ENCODE data around the gene EEF2K. TPM values are rescaled to one million over a fixed set of nuclear protein-coding genes. Genes with fewer than 3 reads are reported as not detected.
"Not testable (repeated sequence)": the region's sequence is repeated elsewhere in the genome, so short reads cannot be mapped to it uniquely, and the experiment has no call there.

Gene EEF2K
- total RNA-seq, 2 donors from 2014 or later: 26.4 to 35.2 TPM

- intact Hi-C loops (cut with DNase I, micrococcal nuclease): no loop called here
- ATAC-seq (peak; percentile 29), DNase-seq (peak; percentile 68 to 75)
These were observed 94.5 kb downstream of the EEF2K start for GRCh38 chr16:22300427-22301071.

DNA sequence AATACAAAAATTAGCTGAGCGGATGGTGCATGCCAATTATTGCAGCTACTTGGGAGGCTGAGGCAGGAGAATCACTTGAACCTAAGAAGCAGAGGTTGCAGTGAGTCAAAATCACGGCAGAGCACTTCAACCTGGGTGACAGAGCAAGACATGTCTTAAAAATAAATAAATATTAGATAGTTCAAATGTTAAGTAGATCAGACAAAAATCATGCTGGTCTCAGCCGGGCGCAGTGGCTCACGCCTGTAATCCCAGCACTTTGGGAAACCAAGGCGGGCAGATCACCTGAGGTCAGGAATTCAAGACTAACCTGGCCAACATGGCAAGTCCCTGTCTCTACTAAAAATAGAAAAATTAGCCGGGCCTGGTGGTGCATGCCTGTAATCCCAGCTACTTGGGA lies 95.3 kb downstream of the EEF2K start:
- intact Hi-C loops (cut with DNase I, micrococcal nuclease); ATAC-seq; DNase-seq: not testable (repeated sequence)

- ATAC-seq: no peak
- no peak for DNase-seq
- intact Hi-C loops (cut with DNase I, micrococcal nuclease): no loop called here
These were observed 96.8 kb downstream of the EEF2K start for GRCh38 chr16:22302776-22303363.

- ATAC-seq (no peak), DNase-seq (no peak)
- intact Hi-C loops (cut with DNase I, micrococcal nuclease): no loop called here
These were observed 98.3 kb downstream of the EEF2K start for GRCh38 chr16:22304411-22304810.

DNA sequence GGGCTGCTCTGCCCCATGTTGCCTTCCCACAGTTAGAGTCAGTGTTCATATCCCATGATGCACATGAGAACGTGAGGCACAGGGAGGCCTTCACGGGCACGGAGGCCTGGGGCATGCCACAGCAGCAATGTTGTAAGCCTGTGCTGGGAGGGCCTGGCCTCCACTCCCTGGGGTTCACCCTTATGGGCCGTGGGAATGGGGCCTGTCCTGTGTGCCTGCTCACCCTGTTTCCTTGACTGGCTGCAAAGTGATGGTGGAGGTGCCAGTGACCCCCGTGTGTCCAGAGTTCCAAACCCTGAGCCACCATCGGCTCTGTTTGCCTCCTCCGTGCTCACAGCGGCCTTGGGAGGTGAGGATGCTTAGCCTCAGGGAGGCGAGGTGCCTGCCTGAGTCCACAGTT lies 100.7 kb downstream of the EEF2K start:
- no peak for DNase-seq
- intact Hi-C loops (cut with DNase I, micrococcal nuclease): no loop called here
- ATAC-seq: no peak

GRCh38 chr16:22307838-22308237 lies 101.8 kb downstream of the EEF2K start:
- ATAC-seq: no peak
- no peak for DNase-seq
- intact Hi-C loops (cut with DNase I, micrococcal nuclease): no loop called here

- ATAC-seq (no peak), DNase-seq (no peak)
- intact Hi-C loops (cut with DNase I, micrococcal nuclease): no loop called here
These were observed 102.9 kb downstream of the EEF2K start for GRCh38 chr16:22308824-22309520.

DNA sequence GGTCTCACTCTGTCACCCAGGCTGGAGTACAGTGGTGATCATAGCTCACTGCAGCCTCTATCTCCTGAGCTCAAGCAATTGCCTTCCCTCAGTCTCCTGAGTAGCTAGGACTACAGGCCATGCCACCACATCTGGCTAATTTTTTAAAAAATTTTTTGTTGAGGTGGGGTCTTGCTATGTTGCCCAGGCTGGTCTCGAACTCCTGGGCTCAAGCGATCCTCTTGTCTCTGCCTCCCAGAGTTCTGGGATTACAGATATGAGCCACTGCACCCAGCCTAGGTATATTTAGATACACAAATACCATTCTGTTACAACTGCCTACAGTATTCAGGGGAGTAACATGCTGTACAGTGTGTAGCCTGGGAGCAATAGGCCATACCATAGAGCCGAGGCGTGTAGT lies 105.4 kb downstream of the EEF2K start:
- no peak for DNase-seq
- intact Hi-C loops (cut with DNase I, micrococcal nuclease): no loop called here
- no peak for ATAC-seq

GRCh38 chr16:22312897-22313781 lies 107.1 kb downstream of the EEF2K start:
- DNase-seq: peak in 1 of 2 donors; percentile 24
- intact Hi-C loops (cut with DNase I, micrococcal nuclease): no loop called here
- no peak for ATAC-seq

GRCh38 chr16:22313876-22314470 lies 107.9 kb downstream of the EEF2K start:
- intact Hi-C loops (cut with DNase I, micrococcal nuclease): no loop called here
- DNase-seq: peak in 1 of 2 donors; percentile 14
- ATAC-seq: no peak

DNA sequence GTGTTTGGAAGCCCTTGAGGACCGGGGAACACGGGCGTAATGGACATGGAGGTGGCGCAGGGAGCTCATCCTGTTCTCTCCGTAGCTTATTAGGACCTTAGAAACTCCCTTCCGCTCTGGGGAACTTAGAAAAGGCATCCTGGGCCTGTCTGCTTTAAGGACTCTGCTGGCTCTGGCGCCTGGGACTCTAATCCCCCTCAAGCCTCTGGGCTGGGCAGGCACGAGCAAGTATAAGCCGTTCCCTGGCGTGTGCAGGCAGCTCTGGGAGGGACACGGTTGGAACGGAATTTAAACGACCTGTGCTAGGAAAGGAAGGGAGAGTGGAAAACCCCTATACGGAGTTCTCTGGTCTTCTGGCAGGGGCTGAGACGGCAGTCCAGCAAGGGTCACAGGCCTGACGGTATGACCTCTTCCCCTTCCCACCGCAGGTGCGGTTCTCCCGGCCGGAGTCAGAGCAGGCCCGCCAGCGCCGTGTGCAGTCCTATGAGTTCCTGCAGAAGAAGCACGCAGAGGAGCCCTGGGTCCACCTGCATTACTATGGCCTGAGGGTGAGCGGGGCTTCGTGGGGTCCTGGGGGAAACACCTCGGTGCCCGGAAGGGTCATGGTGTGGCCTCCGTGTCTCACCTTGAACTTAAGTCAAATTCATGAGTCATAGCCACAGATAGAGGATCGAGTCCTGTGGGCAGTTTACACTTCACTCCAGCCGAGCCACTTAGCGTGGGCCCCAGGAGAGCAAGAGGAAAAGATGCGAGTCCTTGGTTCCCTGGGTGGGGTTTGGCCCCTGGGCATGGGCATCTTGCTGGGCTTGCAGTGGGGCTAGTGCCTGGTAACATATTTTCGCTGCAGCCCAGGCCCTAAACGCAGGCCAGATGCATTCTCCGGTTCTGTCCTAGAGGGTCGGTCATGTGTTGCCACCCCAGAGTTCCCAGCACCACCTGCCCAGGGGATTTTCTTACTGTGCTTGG lies 108.9 kb downstream of the EEF2K start:
- ATAC-seq (no peak), DNase-seq (peak in 1 of 2 donors; percentile 21)
- intact Hi-C loops (cut with DNase I, micrococcal nuclease): no loop called here

DNA sequence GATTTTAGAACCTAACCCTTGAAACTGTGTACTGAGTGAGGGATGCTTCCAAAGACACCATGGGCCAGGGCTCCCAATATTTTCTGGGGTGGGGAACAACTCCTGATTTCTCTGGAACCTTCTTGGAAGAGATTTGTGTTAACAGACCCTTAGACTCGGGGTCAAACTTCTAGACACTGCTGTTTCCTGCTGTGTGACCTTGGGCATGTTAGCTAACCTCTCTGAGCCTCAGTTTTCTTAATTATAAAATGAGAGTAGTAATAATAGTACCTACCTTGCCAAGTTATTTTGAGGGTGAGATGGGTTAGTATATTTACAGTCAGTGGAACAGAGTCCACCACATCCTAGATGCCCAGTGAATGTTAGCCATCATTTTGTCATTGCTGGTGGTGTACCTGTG lies 109.9 kb downstream of the EEF2K start:
- ATAC-seq (no peak), DNase-seq (no peak)
- intact Hi-C loops (cut with DNase I, micrococcal nuclease): no loop called here

GRCh38 chr16:22316411-22316811 lies 110.3 kb downstream of the EEF2K start:
- peak in 1 of 2 donors; percentile 21 for DNase-seq
- intact Hi-C loops (cut with DNase I, micrococcal nuclease): no loop called here
- ATAC-seq: no peak

- DNase-seq (peak in 1 of 2 donors; percentile 19), ATAC-seq (no peak)
- intact Hi-C loops (cut with DNase I, micrococcal nuclease): no loop called here
These were observed 111.0 kb downstream of the EEF2K start for GRCh38 chr16:22317001-22317530.

DNA sequence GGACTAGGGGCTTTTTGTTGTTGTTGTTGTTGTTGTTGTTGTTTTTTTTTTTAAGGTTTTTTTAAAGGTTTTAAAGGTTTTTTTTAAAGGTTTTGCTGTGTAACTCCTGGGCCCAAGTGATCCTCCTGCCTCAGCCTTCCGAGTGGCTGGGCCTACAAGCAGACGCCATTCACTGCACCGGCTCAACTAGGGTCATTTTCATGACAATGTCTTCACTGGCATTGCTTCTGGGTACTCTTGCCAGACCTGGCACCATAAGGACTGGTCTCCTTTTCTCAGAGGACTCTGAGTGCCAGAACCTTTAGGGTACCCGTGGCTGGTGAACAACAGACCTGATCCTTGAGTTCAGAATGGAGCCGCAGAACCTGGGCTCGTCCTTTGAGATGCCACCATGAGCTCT lies 111.5 kb downstream of the EEF2K start:
- ATAC-seq: no peak
- intact Hi-C loops (cut with DNase I, micrococcal nuclease): no loop called here
- DNase-seq: peak in 1 of 2 donors; percentile 9

DNA sequence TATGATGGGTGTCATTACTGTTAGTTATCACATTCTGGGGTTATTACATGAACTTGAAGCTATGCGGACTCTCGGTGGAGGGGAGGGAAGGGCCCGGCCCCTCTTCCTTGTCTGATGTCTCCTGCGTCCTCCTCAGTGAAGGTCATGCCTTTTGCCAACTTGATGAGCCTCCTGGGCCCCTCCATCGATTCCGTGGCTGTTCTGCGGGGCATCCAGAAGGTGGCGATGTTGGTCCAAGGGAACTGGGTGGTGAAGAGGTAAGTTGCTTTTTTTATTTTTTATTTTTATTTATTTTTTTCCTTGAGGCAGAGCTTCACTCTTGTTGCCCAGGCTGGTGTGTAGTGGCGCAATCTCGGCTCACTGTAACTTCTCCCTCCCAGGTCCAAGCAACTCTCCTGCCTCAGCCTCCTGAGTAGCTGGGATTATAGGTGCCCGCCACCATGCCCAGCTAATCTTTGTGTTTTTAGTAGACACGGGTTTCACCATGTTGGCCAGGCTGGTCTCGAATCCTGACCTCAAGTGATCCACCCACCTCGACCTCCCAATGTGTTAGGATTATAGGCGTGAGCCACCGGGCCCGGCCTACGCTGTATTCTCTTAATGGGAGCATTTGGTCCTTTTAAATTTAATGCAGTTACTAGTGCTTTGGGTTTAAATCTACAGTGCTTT lies 112.7 kb downstream of the EEF2K start:
- ATAC-seq (peak; percentile 44), DNase-seq (peak; percentile 31 to 32)
- intact Hi-C loops (cut with DNase I, micrococcal nuclease): no loop called here
